AG08395 (cell line): ENCODE measurements around the gene SLC25A11.
A peak's percentile ranks its signal among the peaks of the same experiment; 100 is the strongest.

ENCODE experiments used
- DNase-seq: peaks from one replicate; pipeline ENCODE4 v3.0.0; 2012; ENCODE audit warnings: mixed read lengths, low spot score

The SLC25A11 gene, protein sequence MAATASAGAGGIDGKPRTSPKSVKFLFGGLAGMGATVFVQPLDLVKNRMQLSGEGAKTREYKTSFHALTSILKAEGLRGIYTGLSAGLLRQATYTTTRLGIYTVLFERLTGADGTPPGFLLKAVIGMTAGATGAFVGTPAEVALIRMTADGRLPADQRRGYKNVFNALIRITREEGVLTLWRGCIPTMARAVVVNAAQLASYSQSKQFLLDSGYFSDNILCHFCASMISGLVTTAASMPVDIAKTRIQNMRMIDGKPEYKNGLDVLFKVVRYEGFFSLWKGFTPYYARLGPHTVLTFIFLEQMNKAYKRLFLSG

GRCh38 chr17:4939796-4940554 lies at the start of gene SLC25A11, which contains the start of gene RNF167:
SLC25A11 (minus strand) TSS chr17:4940046; CDS start chr17:4939910, 136 bp downstream.
RNF167 (plus strand) TSS chr17:4940268; CDS start chr17:4940910, 642 bp downstream.
- DNase-seq = peak; percentile 99

DNA sequence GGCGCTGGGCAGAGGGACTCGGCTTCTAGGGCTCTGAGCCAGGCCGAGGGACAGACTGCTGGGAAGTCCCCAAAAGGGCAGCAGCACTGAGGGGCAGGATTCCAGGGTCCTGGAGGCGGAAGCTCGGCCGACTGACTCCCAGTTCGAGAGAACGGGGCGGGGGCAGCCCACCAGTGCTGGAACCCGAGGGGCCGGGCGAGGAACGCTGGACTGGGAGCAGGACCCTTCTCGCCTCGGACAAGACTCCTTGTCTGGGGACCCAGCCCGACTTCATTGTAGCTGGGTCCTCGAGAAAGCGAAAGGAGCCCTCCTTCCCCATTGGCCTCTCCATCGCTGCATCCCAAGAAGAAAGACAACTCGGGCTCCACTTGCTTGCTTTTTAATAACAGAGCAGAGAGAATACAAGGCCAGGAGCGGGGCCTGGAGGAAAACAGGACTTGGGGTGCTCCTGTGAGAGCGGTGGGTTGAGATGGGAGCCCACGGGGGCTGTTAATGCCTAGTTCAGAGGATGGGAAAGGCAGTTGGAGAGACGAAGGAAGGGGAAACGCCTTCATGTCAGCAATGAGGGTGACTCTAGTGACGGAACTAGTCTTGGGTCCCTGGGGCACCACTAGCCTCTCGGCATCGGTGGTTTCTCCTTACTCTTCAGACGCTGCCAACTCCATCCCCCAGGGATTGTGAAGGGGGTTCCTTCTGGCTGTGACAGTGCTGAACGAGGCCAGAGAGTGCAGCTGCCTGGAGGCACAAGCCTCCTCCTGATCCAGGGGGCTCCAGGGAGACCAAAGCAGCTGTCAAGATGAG lies 48.1 kb upstream of the SLC25A11 start:
- DNase-seq = no peak

- DNase-seq = peak; percentile 86
Observed at GRCh38 chr17:4986951-4987766, 47.3 kb upstream of the SLC25A11 start, which contains the start of gene CAMTA2. CAMTA2 (minus strand) TSS chr17:4987675; CDS start chr17:4986222, 1,453 bp downstream.

- DNase-seq = no peak
Observed at GRCh38 chr17:4986403-4986802, 46.6 kb upstream of the SLC25A11 start.

DNA sequence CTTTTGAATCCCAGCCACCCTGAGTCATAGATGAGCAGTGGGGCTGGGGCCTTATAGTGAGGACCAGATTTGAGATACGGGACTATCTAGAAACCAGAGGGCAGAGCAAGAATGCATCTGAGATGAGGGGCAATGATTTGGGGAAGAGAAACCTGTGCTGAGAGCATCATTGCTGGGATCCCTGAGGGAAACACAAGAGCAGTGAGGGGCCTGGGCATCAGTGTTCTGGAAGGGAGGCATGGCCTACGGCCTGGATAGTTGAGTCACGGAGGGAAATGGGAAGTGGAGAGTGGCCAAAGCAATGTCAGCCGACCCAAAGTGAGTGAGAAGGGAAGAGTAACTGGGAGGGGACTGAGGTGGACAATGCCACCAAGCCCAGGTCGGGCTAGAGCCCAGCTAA lies 42.5 kb upstream of the SLC25A11 start:
- DNase-seq = no peak

DNA sequence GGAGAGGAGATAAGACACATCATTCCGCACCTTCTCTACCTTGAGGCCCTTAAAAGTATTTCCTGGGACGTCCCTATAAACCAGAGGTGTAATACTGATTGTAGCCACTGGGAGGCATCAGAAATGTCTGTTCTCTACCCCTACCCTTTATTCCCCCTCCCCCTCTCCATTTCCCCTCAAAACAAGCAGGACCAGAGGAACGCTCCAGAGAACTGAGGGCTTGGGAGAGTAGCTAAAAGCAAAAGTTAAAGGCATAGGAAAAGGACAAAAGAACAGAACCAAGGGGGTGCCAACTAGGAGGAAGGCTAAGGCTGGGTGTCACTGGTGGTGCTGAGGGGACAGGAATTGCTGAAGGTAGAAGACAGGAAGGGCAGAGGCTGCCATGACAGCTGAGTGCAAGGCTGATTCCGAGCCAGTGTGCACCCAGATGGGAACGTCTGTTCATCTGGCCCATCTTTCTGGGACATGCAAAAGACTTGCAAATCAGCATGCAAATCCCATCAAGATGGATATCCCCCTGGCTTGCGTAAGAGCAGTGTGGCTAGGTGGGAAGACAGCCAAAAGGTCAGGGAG lies 40.9 kb upstream of the SLC25A11 start:
- peak; percentile 61 for DNase-seq

DNA sequence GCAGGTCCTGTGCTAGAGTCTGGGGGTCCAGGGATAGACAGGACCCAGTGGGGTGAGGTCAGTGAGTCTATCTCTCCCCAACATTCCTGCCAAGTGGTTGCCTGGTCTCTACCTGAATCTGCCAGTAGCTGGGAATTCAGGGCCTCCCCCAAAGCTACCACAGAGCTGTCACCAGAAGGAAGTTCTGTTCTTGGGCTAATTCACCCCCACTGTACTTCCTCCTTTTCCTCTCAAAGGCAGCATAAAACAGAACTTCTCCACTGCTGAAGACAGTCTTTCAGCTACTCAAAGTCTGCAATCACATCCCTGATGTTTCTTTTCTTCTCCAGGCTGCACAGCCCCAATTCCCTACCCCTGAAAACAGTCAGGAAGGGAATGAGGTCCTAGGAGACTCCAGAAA lies 38.9 kb upstream of the SLC25A11 start:
- no peak for DNase-seq

GRCh38 chr17:4974115-4974670 lies 34.3 kb upstream of the SLC25A11 start:
- no peak for DNase-seq

GRCh38 chr17:4973256-4974114 lies 33.6 kb upstream of the SLC25A11 start:
- no peak for DNase-seq

DNA sequence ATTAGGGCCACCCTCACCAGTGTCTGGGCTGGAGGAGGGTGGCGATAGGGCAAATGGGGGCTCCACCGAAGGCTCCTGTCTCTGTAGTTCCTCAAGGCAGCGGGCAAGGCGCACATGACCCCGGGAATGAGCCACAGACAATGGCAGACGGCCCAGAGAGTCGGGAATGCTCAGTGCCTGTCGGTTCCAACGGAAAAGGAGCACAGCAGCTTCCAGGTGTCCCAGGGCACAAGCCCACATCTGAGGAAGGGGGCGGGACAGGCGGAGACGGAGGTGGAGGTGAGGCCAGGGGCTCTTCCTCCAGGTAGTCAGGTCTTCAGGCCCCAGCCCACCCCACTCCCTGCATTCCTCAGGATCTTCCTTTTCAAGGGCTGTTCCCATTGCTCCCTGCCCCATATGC lies 32.9 kb upstream of the SLC25A11 start:
- no peak for DNase-seq

GRCh38 chr17:4972322-4972721 lies 32.5 kb upstream of the SLC25A11 start:
- DNase-seq = no peak

GRCh38 chr17:4971826-4972225 lies 32.0 kb upstream of the SLC25A11 start:
- no peak for DNase-seq

DNA sequence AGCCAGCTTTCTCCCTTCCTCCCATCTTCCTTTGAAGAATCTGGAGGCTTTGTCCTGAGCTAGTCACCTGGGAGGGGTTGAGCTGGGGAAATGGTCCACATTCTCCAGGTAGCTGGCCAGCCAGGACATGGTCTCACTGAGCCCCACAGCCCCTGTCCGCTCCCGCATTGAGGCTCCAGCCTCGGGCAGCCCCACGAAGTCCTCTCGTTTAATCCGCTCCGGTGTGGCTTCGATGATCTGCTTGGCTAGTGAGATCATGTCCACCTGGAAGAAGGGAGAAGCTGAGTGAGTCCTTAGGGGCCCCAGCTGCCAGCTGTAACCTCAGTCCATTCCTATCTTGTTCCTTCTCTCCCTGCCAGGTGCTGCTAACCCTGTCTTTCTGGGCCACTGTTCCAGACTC lies 30.4 kb upstream of the SLC25A11 start:
- DNase-seq = no peak

- no peak for DNase-seq
Observed at GRCh38 chr17:4969551-4970173, 29.8 kb upstream of the SLC25A11 start.

GRCh38 chr17:4969047-4969550 lies 29.3 kb upstream of the SLC25A11 start:
- peak; percentile 76 for DNase-seq

DNA sequence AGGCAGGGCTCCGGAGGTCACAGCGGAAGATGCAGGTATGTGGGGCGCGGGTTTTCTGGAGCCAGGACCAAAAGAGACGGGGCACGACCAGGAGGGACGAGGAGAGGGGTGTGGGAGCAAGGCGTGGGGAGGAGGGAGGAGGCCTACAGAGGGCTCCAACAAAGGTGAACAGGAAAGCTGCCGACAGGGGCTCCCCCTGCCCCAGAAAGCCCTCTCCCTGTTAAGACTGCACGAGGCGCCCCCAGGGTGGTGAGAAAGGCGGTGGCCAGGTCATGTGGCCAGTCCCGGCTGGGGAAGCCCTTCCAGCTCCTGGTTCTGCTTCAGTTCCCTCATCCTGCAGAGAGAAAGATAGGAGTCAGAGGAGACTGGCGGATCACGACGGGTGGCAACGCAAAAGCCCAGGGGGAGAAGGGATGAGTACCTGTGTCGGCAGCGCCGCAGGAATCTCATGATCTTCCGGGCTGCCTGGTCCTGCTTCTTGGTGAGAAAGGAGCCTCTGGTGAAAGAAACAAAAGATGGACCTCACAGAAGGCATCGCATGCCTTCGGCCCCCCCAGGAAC lies 28.7 kb upstream of the SLC25A11 start:
- no peak for DNase-seq

GRCh38 chr17:4967539-4968485 lies 28.0 kb upstream of the SLC25A11 start, which contains the start of gene SPAG7:
SPAG7 (minus strand) TSS chr17:4967817; CDS start chr17:4967804, 13 bp downstream.
- peak; percentile 96 for DNase-seq
